ENCODE results near the gene DDX20.
"Not testable (repeated sequence)": the region's sequence is repeated elsewhere in the genome, so short reads cannot be mapped to it uniquely, and the experiment has no call there.

Gene DDX20

DNA sequence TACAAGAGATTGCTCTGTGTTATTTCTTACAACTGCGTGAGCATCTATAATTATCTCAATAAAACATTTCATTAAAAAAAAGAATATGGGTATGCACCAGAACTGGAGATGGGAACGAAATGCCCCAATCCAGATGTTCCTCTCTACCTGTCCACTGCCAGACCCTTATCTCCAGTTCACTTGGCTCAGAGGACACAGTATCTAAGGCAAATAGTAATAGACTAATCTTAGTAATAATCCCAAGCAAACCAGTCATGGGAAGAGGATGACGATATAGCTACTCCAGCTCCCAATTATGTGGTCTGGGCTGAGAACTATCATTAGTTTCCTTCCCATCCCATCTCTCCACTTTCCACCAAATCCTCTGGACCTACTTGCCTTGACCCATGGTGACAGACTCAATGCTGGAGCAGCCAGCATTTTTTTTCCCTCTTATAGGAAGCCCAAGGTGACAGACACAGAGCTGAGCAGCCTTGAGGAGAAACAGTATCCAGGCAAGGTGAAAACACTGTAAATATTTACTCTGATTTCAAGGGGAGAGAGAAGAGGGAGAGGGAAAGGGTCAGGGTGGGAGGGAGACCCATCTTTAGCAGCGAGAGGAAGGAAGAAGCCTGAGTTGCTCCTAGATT lies 28.7 kb downstream of the DDX20 start:
- in situ Hi-C loops (cut with MboI; ENCODE audit: low sequenced_read_pairs) = no loop called here

GRCh38 chr1:111786669-111787207 lies 31.0 kb downstream of the DDX20 start:
- in situ Hi-C loops (cut with MboI; ENCODE audit: low sequenced_read_pairs) = no loop called here

DNA sequence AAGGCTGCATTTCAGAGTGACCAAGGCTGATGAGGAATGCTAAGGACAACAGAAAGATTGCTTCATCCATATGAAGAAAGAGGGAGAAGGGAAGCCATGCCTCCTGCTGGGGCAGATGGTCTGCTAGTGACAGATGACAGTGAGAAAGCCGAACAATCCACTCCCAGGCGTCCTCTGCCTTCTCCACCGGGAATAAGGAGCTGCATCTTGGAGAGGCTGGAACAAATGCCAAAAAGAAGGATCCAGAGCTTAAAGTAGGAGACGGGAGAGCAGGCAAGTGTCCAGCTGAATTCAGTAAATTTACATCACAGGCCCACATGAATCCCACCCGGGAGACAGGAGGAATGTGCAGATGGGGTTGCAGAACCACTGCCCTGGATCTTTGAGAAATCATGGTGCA lies 33.4 kb downstream of the DDX20 start:
- in situ Hi-C loops (cut with MboI; ENCODE audit: low sequenced_read_pairs) = no loop called here

DNA sequence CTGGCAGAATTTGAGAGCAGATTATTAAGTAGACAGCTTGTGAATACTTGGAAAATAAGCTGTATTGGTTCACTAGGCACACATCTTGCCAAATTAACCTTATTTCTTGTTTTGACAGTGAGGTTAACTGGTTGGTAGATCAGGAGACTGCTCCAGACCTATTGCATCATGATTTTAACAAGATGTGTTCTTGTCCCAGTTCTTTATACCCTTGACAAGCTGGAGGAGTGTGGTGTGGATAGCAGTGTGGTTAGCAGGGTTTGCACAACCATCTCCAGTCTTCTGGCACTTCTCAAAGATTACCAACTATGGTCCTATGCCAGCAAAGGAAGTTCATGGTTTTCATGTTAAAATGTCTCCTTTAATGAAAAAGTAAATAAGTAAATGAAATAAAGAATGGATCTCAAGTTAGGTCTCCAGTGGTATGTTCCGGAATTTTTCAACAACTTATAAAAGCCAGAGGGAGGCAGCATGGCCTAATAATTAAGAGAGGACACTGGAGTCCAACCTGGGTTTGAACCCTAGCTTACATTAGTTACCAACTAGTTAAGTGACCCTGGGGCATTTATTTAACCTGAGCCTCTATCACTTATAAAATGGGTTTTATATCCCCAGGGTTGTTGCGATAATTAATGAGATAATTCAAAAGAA lies 34.1 kb downstream of the DDX20 start:
- in situ Hi-C loops (cut with MboI; ENCODE audit: low sequenced_read_pairs) = no loop called here

GRCh38 chr1:111791776-111792175 lies 36.1 kb downstream of the DDX20 start:
- in situ Hi-C loops (cut with MboI; ENCODE audit: low sequenced_read_pairs) = no loop called here

GRCh38 chr1:111792249-111792648 lies 36.5 kb downstream of the DDX20 start:
- in situ Hi-C loops (cut with MboI; ENCODE audit: low sequenced_read_pairs) = no loop called here

GRCh38 chr1:111793923-111794322 lies 38.2 kb downstream of the DDX20 start:
- in situ Hi-C loops (cut with MboI; ENCODE audit: low sequenced_read_pairs) = no loop called here

DNA sequence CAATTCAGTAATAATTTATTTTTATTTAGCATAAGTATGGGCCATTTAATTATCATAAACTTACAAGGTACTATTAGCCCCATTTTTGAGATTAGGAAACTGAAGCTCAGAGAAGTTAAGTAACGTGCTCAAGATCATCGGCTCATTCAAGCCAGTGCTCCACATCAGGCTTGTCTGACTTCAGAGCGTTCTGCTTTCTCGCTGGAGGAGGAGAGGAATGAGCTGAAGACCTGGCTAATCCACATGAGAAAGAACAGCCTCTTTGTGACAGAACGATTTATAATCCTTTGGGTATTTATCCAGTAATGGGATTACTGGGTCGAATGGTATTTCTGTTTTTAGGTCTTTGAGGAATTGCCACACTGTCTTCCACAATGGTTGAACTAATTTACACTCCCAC lies 39.7 kb downstream of the DDX20 start:
- in situ Hi-C loops (cut with MboI; ENCODE audit: low sequenced_read_pairs) = no loop called here

DNA sequence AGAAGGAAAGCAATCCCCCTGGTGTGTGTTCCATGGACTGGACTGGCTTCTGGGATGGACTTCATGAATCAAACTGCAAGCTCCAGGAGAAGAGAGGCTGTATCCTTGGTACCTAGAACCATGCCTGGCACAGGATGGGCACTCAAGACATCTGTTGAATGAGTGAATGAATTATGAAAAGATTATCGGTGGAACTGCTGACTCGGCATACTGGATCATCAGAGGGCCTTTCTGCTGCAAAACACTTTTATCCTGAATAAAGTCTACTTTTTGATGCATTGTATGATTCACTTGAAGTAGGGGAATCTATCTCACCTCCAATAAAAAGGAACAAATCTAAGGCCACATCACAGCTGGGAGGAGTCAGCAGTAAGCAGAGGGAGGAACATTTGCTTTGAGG lies 42.9 kb downstream of the DDX20 start:
- in situ Hi-C loops (cut with MboI; ENCODE audit: low sequenced_read_pairs) = no loop called here

- in situ Hi-C loops (cut with MboI; ENCODE audit: low sequenced_read_pairs) = not testable (repeated sequence)
Observed at GRCh38 chr1:111799722-111800121, 44.0 kb downstream of the DDX20 start.

DNA sequence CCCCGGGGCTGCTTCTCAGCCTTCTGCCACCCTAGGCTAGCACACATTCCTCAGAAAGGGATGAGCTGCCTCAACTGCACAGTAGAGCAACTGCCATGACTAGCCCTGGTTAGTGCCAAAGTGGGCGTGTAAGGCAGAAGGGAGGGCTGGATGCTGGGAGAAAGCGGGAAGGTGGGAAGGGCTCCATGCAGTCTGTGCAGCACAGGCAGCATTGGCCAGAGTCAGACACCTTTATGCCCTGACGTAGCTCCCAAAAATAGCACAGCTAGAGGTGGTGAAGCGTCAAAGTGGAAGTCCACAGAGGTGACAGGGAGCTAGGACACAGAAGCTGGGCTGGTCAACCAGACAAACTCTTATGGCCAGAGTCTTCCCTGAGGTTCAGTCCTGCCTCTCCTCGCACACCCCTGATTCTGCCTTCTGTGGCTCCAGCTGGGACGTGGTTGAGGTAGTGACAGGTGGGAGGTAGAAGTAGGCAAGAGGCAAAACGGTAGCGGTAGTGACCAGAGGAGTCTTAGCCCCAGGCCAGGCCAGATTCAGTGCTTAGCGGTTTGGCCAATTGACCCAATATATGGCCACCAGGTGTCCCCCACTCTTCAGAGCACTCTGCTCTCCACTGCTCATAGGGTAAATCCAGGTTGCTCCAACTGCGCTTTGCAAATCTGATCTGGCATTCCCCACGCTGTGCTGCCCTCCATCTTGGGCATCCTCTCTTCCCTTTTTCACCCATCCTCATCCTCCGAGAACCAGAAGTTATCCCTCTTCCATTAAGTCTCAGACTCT lies 45.6 kb downstream of the DDX20 start:
- in situ Hi-C loops (cut with MboI; ENCODE audit: low sequenced_read_pairs) = no loop called here

- in situ Hi-C loops (cut with MboI; ENCODE audit: low sequenced_read_pairs) = no loop called here
Observed at GRCh38 chr1:111802110-111802509, 46.4 kb downstream of the DDX20 start.

DNA sequence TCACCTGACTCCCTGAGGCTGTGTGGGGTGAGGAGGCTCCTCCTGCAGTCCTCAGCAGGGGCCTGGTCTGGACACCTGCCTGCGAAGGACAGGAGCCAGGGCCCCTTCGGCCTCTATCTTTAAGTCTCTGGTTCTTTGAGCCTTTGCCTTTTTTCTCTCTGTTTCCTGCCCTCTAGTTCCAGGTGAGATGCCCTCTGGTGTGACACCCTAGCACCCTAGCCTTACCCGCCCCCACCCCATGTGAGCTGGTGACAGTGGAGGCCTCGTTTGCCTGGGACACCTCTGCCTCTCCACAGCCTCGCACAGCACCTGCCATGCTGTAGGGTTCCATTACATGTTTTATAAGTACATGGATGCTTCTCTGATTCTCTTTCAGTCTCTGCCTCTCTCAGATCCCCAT lies 47.3 kb downstream of the DDX20 start:
- in situ Hi-C loops (cut with MboI; ENCODE audit: low sequenced_read_pairs) = no loop called here

DNA sequence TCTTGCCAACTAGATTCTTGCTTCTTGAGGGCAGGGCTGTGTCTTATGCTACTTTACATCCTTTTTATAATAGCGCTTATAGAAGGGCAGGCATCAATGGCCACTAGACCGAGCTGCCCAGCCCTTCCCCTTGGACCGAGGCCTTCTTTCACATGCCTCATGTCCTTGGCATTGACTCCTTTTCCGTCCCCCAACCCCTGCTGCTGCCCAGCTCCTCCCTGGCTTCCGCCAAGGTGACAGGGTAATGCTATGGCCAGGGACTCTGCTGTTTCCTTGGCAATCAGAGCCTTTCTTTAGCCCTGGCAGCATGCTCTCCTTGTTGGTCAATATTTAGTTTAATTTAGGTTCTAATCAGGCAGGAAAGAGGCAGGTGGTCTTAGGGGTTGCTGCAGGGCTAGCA lies 48.2 kb downstream of the DDX20 start:
- in situ Hi-C loops (cut with MboI; ENCODE audit: low sequenced_read_pairs) = no loop called here

- in situ Hi-C loops (cut with MboI; ENCODE audit: low sequenced_read_pairs) = no loop called here
Observed at GRCh38 chr1:111804776-111805175, 49.1 kb downstream of the DDX20 start.

DNA sequence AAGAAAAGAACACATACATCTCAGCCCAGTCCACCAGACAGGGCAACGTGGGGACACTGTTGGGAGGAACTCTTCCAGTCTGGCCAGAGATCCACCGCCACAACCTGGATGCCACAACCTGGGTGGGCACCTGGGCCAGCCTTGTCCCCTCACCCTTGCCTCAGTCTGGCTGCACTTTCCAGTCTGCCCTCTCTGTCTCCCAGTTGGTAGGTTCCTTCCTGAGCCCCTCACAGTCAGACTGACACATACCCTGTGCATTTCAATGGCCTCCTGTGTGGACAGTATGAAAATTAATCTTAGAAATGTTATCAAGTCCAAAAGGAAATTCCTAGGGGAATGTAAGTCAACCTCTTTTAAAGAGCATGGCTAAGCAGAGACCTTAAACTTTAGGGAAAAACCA lies 49.5 kb downstream of the DDX20 start:
- in situ Hi-C loops (cut with MboI; ENCODE audit: low sequenced_read_pairs) = no loop called here

DNA sequence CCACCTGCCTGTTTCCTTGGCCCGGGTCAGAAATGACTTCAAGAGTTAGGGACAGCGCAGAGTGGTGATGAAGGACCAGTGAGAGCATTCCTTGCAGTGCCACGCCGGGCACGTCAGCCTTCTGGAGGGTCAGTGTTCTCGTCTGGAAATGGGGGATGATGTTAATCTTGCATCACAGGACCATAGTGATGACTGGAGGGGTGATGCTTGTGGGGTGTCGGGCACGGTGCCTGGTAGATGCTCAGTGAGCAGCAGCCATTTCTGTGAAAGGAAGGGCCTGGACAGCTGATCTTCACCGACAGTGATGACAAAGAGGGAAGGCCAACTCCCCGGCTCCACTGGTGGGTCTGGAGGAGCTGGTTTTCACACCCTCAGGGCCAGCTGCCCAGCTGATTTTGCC lies 56.2 kb downstream of the DDX20 start:
- in situ Hi-C loops (cut with MboI; ENCODE audit: low sequenced_read_pairs) = no loop called here

DNA sequence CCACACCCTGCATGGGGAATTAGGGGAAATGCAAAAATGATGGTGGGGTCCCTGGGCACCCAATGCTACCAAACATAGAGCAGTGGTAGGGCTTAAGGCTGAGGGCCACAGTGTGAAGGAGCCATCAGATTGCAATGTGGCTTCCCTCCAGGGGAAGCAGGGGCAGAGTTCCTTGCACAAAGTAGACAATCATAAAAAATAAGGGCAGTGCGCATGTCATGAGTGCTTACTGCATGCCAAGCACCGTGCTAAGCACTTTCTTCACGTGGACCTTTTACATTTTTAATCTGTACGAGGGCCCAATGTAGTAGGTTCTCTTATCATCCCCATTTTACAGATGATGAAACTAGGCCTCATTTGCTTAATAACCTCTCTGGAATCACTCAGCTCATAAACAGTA lies 56.6 kb downstream of the DDX20 start:
- in situ Hi-C loops (cut with MboI; ENCODE audit: low sequenced_read_pairs) = no loop called here

DNA sequence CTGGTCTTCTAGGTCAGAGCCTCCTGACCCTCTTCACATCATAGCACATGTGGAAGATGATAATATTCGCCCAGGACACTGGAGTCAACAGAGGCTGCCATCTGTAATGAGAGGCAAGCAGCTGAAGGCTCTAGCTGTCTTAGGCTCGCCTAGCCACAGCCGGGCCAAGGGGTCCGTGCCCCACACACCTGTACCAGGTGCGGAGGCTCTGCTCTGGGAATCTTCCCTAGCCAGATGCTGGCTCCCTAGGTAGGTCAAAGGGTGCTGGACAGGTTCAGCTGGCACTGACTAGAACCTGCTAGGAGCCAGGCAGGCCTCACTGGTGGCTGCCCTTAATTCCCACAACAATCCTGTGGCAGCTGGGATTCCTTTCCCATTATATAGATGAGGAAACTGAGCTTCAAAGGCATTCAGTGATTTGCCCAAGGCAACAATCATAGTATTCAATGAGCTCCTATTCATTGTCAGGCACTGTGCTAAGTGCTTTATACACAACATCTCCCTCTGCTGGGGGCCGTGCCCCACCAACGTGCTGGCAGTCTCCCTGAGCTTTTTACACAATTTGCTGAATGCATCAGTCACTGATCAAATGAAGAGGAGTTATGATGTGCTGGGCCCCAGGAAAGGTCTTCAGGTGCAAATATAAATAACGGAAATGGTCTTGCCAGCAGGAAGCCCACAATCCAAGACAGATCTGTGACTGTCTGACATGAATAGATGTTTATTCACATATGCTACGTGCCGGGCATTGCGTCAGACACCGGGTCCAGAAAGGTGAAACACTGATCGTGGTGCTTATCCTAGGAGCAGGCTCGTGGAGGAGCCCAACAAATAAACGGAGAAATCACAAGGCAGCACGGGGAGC lies 58.0 kb downstream of the DDX20 start:
- in situ Hi-C loops (cut with MboI; ENCODE audit: low sequenced_read_pairs) = no loop called here

DNA sequence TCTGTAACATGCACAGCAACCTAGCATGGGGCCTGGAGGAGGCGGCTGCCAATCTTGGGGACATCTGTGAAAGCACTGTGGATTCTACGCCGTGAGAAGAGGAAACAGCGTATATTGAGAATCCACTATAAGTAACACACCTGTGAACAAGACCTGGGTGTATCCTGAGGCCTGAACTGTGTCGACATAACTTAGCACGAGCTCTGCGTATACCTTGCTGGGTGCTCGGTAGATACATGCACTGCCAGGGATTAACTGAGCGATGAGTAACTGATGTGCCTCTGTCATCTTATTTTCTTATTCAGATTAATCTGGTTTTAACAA lies 58.6 kb downstream of the DDX20 start:
- in situ Hi-C loops (cut with MboI; ENCODE audit: low sequenced_read_pairs) = no loop called here

DNA sequence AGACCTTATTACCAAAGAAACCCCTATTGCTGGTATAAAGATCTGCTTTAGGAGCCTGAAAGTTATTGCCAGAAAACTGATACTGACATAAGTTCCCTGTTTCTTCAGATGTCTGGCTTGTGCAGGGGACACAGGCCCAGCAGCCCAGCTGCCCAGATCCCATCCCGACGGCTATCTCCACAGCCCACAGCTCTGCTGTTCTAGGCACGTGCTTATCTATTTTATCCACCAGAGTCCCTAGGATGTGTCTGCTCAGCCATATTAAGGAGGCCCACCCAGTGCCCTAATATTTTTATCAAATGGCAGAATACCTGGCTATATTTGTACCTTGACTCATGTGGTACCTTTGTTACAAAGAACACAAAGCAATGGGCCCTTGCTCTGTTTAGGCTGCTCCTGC lies 58.9 kb downstream of the DDX20 start:
- in situ Hi-C loops (cut with MboI; ENCODE audit: low sequenced_read_pairs) = no loop called here

Measured in HL-60/S4 treated with phorbol 12-myristate 13-acetate at 8.2 ng/mL for 4 days and 3 days (cell line).